Loucy (cell line): ENCODE results near the gene NAB1.

Experiments used
- H2AFZ ChIP-seq: fragments of 200-600 bp; sonication (generic); 2 replicates; pipeline ENCODE4 v1.6.0; 2016; ENCODE audit warnings: antibody characterized with exemption, mild to moderate bottlenecking, low read length, moderate library complexity
- H3F3A ChIP-seq: fragments of 200-600 bp; 2 replicates; pipeline ENCODE4 v1.6.0; 2016; ENCODE audit warnings: antibody characterized with exemption, low read depth, mild to moderate bottlenecking
- H3K27me3 ChIP-seq: fragments of 200-600 bp; sonication (generic); 2 replicates; pipeline ENCODE4 v1.6.1; 2014; ENCODE audit warnings: low read length, mild to moderate bottlenecking; ENCODE audit not compliant: insufficient read depth, poor library complexity, severe bottlenecking
- H3K36me3 ChIP-seq: fragments of 200-600 bp; sonication (generic); 2 replicates; pipeline ENCODE4 v1.6.1; 2016; ENCODE audit warnings: low read length; ENCODE audit not compliant: insufficient read depth
- H3K4me1 ChIP-seq: fragments of 200-600 bp; sonication (generic); 2 replicates; pipeline ENCODE4 v1.5.1; 2014; ENCODE audit warnings: low read length, mild to moderate bottlenecking; ENCODE audit not compliant: insufficient read depth, poor library complexity, severe bottlenecking
- H3K4me2 ChIP-seq: fragments of 200-600 bp; sonication (generic); 2 replicates; pipeline ENCODE4 v1.6.0; 2014; ENCODE audit warnings: antibody characterized with exemption, low read length, low read depth, mild to moderate bottlenecking; ENCODE audit not compliant: poor library complexity, severe bottlenecking
- H3K4me3 ChIP-seq: fragments of 200-600 bp; sonication (generic); 2 replicates; pipeline ENCODE4 v1.5.1; 2014; ENCODE audit warnings: low read length, mild to moderate bottlenecking, mixed read lengths; ENCODE audit not compliant: poor library complexity, severe bottlenecking
- H3K79me2 ChIP-seq: fragments of 200-600 bp; sonication (generic); 2 replicates; pipeline ENCODE4 v1.6.1; 2014; ENCODE audit warnings: low read length; ENCODE audit not compliant: insufficient read depth
- H3K9ac ChIP-seq: fragments of 200-600 bp; sonication (generic); 2 replicates; pipeline ENCODE4 v1.6.0; 2014; ENCODE audit warnings: mild to moderate bottlenecking, low read depth, low read length, moderate library complexity; ENCODE audit not compliant: poor library complexity, severe bottlenecking
- H3K9me2 ChIP-seq: fragments of 200-600 bp; sonication (generic); replicated peaks from 2 replicates; pipeline ENCODE4 v1.6.1; 2016; ENCODE audit warnings: low read depth, low read length, mixed read lengths
- H3K9me3 ChIP-seq: fragments of 200-600 bp; sonication (generic); 2 replicates; pipeline ENCODE4 v1.6.1; 2014; ENCODE audit warnings: mild to moderate bottlenecking, antibody characterized with exemption, low read length, low read depth; ENCODE audit not compliant: insufficient read depth
- H4K20me1 ChIP-seq: fragments of 200-600 bp; sonication (generic); 2 replicates; pipeline ENCODE4 v1.6.0; 2014; ENCODE audit warnings: antibody characterized with exemption, low read length, mild to moderate bottlenecking; ENCODE audit not compliant: insufficient read depth, poor library complexity, severe bottlenecking
- CTCF ChIP-seq: fragments of 200-600 bp; sonication (generic); conservative IDR thresholded peaks from 2 replicates; pipeline ENCODE4 v1.5.1; 2014; ENCODE audit warnings: mild to moderate bottlenecking, antibody characterized with exemption, low read length
- EZH2phosphoT487 ChIP-seq: fragments of 200-600 bp; IDR thresholded peaks from 2 replicates; pipeline ENCODE4 v1.6.1; 2018; ENCODE audit warnings: antibody characterized with exemption, mild to moderate bottlenecking, moderate library complexity, borderline replicate concordance

NAB1 gene

GRCh38 chr2:190657474-190658255, 8.8 kb downstream of the NAB1 start:
- TF ChIP-seq EZH2phosphoT487: no peak
- no peak for TF ChIP-seq CTCF
- peaks cover 8% of the 10 kb centered on the region; the same call in 1 of the 2 replicates for H3K36me3 ChIP-seq
- peaks cover 99% of the 10 kb centered on the region for H3K79me2 ChIP-seq
- H3K9ac ChIP-seq: peak overlapping the region; percentile 33
- H3F3A ChIP-seq: no peaks in the 10 kb centered on the region
- H3K4me1 ChIP-seq: peaks cover 89% of the 10 kb centered on the region
- H3K4me2 ChIP-seq: peak overlapping the region; percentile 61
- H3K4me3 ChIP-seq: peak overlapping the region; percentile 8
- no peaks in the 10 kb centered on the region for H3K9me3 ChIP-seq
- H2AFZ ChIP-seq: no peak overlapping the region
- H4K20me1 ChIP-seq: peaks cover 47% of the 10 kb centered on the region
- no peaks in the 10 kb centered on the region for H3K27me3 ChIP-seq
- no peaks in the 10 kb centered on the region for H3K9me2 ChIP-seq

- no peak for TF ChIP-seq EZH2phosphoT487
- TF ChIP-seq CTCF: no peak
- Histone ChIP-seq H3F3A (no peaks in the 10 kb centered on the region), H2AFZ (no peak overlapping the region), H3K9me2 (no peaks in the 10 kb centered on the region), H3K36me3 (peaks cover 13% of the 10 kb centered on the region; the same call in 1 of the 2 replicates), H3K4me1 (peaks cover 81% of the 10 kb centered on the region), H3K27me3 (no peaks in the 10 kb centered on the region), H3K4me2 (peak overlapping the region; percentile 61), H3K4me3 (peak overlapping the region; percentile 16), H4K20me1 (peaks cover 39% of the 10 kb centered on the region), H3K9ac (peak overlapping the region; percentile 6), H3K79me2 (peaks cover 99% of the 10 kb centered on the region), H3K9me3 (no peaks in the 10 kb centered on the region)
Observed at GRCh38 chr2:190659553-190659952, 10.7 kb downstream of the NAB1 start.

- Histone ChIP-seq H3K27me3 (no peaks in the 10 kb centered on the region), H3K4me1 (peaks cover 60% of the 10 kb centered on the region), H3K9me2 (no peaks in the 10 kb centered on the region), H3K4me3 (peak overlapping the region; percentile 39), H3K36me3 (peaks cover 27% of the 10 kb centered on the region; the same call in 1 of the 2 replicates), H3K79me2 (peaks cover 99% of the 10 kb centered on the region), H3F3A (no peaks in the 10 kb centered on the region), H3K9me3 (peaks cover 8% of the 10 kb centered on the region), H2AFZ (no peak overlapping the region), H3K4me2 (peak overlapping the region; percentile 43), H4K20me1 (peaks cover 18% of the 10 kb centered on the region), H3K9ac (no peak overlapping the region)
- no peak for TF ChIP-seq EZH2phosphoT487
- no peak for TF ChIP-seq CTCF
Observed at GRCh38 chr2:190662754-190663153, 13.9 kb downstream of the NAB1 start.
